ENCODE measurements around the gene ITSN1.

Gene ITSN1

DNA sequence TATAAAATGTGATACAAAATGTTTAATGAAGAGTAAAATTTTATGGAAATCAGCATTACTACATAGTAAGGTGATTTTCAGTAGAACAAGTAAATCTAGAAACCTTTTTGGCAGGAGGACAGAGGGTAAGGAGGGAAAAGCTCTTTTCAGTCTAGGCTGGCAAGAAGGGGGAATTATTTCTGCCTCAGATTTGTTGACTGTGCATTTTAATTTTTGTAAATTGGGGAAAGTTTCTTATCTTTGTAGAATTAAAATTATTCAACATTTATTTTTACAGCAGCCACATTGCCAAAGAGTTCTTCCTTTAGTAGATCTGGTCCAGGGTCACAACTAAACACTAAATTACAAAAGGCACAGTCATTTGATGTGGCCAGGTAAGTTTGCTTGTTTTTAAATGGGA, 109.2 kb downstream of the ITSN1 start:
- peaks cover 8% of the 10 kb centered on the region; the same call in 1 of the 2 replicates for H3K9me3 ChIP-seq (ENCODE audit: control insufficient read depth, insufficient read depth, low read depth, low read length)
- H3K4me1 ChIP-seq (ENCODE audit: control insufficient read depth, insufficient read depth, low read length), result no peaks in the 10 kb centered on the region
- no peaks in the 10 kb centered on the region for H3K27me3 ChIP-seq (ENCODE audit: control insufficient read depth, insufficient read depth, low read length)
- no peak overlapping the region for H3K27ac ChIP-seq (ENCODE audit: low read depth, low read length)
- no peak overlapping the region for H3K9ac ChIP-seq (ENCODE audit: low read length)
- no peak overlapping the region for H3K4me3 ChIP-seq (ENCODE audit: low read depth, low read length)
- peaks cover 46% of the 10 kb centered on the region for H3K36me3 ChIP-seq (ENCODE audit: control insufficient read depth, insufficient read depth, low read length)

DNA sequence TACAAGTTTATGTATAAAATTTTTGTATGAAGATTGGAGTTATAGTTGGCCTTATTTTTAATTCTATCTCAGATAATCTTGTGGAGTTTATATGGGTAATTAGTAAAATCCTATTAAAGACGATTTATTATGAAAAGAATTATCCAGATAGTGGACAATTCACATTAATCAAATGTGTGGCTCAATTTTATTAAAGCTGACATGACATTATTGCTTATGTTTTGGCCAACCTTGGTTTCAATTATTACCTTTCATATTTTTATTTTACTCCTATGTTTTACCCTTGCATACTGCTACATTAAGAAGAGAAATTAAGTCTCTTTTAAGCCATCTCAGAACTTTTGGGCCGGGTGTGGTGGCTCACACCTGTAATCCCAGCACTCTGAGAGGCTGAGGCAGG, 110.0 kb downstream of the ITSN1 start:
- H3K36me3 ChIP-seq (ENCODE audit: control insufficient read depth, insufficient read depth, low read length), result peaks cover 52% of the 10 kb centered on the region
- no peaks in the 10 kb centered on the region for H3K27me3 ChIP-seq (ENCODE audit: control insufficient read depth, insufficient read depth, low read length)
- no peak overlapping the region for H3K27ac ChIP-seq (ENCODE audit: low read depth, low read length)
- H3K4me3 ChIP-seq (ENCODE audit: low read depth, low read length), result no peak overlapping the region
- no peaks in the 10 kb centered on the region for H3K4me1 ChIP-seq (ENCODE audit: control insufficient read depth, insufficient read depth, low read length)
- H3K9me3 ChIP-seq (ENCODE audit: control insufficient read depth, insufficient read depth, low read depth, low read length), result peaks cover 4% of the 10 kb centered on the region; the same call in 1 of the 2 replicates
- no peak overlapping the region for H3K9ac ChIP-seq (ENCODE audit: low read length)

DNA sequence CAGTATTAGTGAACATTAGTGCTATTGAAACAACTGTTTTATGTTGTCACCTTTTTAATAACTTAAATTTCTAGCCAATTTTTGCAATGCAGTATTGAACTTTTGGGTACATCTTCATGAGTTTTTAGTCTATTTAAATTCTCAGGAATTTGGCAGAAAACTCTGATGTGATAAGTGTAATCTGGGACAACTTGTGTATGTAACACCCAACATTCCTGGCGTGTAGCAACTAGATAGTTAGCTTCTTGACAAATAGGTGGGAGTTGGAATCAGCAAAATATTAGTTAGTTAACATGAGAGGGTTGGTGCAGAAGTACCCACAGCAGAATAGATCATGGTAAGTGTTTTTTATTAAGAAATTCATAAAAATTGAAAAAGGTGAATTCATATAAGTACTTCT, 111.6 kb downstream of the ITSN1 start:
- Histone ChIP-seq H3K4me3 (ENCODE audit: low read depth, low read length) (no peak overlapping the region), H3K36me3 (ENCODE audit: control insufficient read depth, insufficient read depth, low read length) (peaks cover 61% of the 10 kb centered on the region), H3K27ac (ENCODE audit: low read depth, low read length) (no peak overlapping the region), H3K9me3 (ENCODE audit: control insufficient read depth, insufficient read depth, low read depth, low read length) (no peaks in the 10 kb centered on the region), H3K4me1 (ENCODE audit: control insufficient read depth, insufficient read depth, low read length) (no peaks in the 10 kb centered on the region), H3K9ac (ENCODE audit: low read length) (no peak overlapping the region), H3K27me3 (ENCODE audit: control insufficient read depth, insufficient read depth, low read length) (no peaks in the 10 kb centered on the region)

DNA sequence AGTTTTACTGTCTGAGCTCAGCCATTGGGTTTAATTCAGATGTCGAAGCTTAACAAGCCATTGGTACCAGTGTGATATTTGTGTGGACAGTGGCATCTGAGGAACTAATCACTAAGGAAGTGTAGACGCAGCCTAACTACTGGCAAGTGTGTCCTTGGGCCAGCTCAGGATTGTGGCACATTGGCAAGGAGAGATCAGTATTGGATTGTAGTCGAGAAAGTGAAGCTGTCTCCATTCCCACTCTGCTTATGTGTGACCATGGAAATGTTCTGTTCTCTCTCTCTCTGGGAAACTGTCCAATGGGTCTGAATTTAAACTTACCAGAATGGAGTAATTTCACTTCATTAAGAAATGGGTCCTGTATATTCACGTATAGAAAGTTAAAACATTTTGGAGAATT, 112.2 kb downstream of the ITSN1 start:
- Histone ChIP-seq H3K27me3 (ENCODE audit: control insufficient read depth, insufficient read depth, low read length) (no peaks in the 10 kb centered on the region), H3K9ac (ENCODE audit: low read length) (no peak overlapping the region), H3K4me1 (ENCODE audit: control insufficient read depth, insufficient read depth, low read length) (no peaks in the 10 kb centered on the region), H3K4me3 (ENCODE audit: low read depth, low read length) (no peak overlapping the region), H3K9me3 (ENCODE audit: control insufficient read depth, insufficient read depth, low read depth, low read length) (no peaks in the 10 kb centered on the region), H3K36me3 (ENCODE audit: control insufficient read depth, insufficient read depth, low read length) (peaks cover 65% of the 10 kb centered on the region), H3K27ac (ENCODE audit: low read depth, low read length) (no peak overlapping the region)

DNA sequence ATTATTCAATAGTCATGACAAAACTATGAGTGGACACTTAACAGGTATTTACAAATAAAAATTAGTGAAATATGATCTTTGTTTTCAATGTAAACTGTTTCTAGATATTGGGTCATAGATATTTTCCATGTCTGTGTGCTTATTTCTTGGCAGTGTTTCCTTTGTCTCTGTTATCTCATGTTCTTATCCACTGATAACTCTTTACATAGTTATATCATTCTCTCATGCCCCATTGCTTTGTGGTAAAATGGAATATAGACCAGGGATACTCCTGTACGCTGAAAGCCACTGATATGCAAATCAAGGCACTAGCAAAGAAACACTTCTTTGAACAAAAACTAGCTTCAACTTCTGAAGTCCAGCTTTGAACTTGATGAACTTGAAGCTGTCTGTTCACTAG, 113.1 kb downstream of the ITSN1 start:
- no peaks in the 10 kb centered on the region for H3K4me1 ChIP-seq (ENCODE audit: control insufficient read depth, insufficient read depth, low read length)
- H3K4me3 ChIP-seq (ENCODE audit: low read depth, low read length), result no peak overlapping the region
- H3K9me3 ChIP-seq (ENCODE audit: control insufficient read depth, insufficient read depth, low read depth, low read length), result no peaks in the 10 kb centered on the region
- no peak overlapping the region for H3K9ac ChIP-seq (ENCODE audit: low read length)
- H3K27ac ChIP-seq (ENCODE audit: low read depth, low read length), result no peak overlapping the region
- peaks cover 64% of the 10 kb centered on the region for H3K36me3 ChIP-seq (ENCODE audit: control insufficient read depth, insufficient read depth, low read length)
- no peaks in the 10 kb centered on the region for H3K27me3 ChIP-seq (ENCODE audit: control insufficient read depth, insufficient read depth, low read length)

DNA sequence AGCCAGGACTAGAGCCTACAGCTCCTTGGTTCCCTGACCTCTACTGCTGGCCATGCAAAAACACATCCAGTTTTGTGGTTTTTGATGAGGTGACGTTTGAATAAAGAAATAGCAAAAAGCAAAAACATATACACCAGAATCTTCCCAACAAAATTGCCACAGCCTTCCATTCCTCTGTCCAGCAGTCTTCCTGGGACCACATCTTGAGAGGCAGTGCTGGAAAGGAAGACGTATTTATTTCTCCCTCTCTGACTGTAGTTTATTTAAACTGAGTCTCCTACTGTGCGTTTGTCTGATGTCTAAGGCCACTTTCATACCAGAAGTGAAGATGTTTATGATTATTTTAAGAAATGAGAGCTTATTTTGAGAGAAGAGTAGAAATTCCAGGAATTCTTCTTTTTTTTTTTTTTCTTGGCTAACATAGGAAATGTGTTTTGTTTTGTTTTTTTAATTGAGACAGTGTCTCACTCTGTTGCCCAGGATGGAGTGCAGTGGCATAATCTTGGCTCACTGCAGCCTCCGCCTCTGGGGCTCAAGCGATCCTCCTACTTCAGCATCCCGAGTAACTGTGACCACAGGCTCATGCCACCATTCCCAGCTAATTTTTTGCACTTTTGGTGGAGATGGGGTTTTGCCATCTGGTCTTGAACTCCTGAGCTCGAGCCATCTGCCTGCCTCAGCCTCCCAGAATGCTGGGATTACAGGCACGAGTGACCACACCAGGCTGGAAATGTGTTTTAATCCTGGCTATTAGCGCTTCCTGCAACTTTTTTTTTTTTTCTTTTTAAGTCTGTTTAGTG, 118.5 kb downstream of the ITSN1 start:
- no peak overlapping the region for H3K9ac ChIP-seq (ENCODE audit: low read length)
- peaks cover 49% of the 10 kb centered on the region for H3K36me3 ChIP-seq (ENCODE audit: control insufficient read depth, insufficient read depth, low read length)
- peaks cover 12% of the 10 kb centered on the region for H3K4me1 ChIP-seq (ENCODE audit: control insufficient read depth, insufficient read depth, low read length)
- H3K9me3 ChIP-seq (ENCODE audit: control insufficient read depth, insufficient read depth, low read depth, low read length), result no peaks in the 10 kb centered on the region
- no peak overlapping the region for H3K4me3 ChIP-seq (ENCODE audit: low read depth, low read length)
- H3K27me3 ChIP-seq (ENCODE audit: control insufficient read depth, insufficient read depth, low read length), result no peaks in the 10 kb centered on the region
- H3K27ac ChIP-seq (ENCODE audit: low read depth, low read length), result no peak overlapping the region; the same call in 1 of the 2 replicates

DNA sequence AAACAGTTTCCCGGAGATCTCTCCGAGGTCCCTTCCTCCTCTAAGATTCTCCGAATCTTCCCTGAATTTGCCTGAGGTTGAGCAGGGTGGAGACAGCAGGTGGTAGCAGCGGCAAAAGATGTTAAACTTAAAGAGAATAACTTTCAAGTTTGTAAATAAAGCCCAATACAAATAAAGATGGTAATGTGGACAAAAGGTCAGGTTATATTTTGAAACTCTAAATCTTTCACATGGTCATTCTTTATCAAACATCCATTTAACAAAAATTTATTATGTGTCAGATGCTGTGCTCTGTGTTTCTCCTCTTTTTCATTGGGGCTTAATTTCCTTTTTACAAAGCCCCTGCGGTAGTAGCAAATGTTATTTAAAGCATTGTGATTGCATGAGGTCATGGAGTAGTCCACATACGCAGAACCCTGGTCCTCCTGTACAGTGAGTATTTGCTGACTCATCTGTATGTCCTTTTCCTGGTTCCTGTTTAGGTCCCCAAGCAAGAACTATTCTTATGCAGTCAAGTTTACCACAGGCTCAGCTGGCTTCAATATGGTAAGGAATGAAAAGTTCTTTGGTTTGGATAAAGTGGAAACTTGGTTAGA, 119.2 kb downstream of the ITSN1 start:
- H3K9me3 ChIP-seq (ENCODE audit: control insufficient read depth, insufficient read depth, low read depth, low read length), result no peaks in the 10 kb centered on the region
- peaks cover 54% of the 10 kb centered on the region for H3K36me3 ChIP-seq (ENCODE audit: control insufficient read depth, insufficient read depth, low read length)
- H3K4me3 ChIP-seq (ENCODE audit: low read depth, low read length), result no peak overlapping the region
- no peak overlapping the region for H3K9ac ChIP-seq (ENCODE audit: low read length)
- peaks cover 12% of the 10 kb centered on the region for H3K4me1 ChIP-seq (ENCODE audit: control insufficient read depth, insufficient read depth, low read length)
- no peak overlapping the region; the same call in 1 of the 2 replicates for H3K27ac ChIP-seq (ENCODE audit: low read depth, low read length)
- no peaks in the 10 kb centered on the region for H3K27me3 ChIP-seq (ENCODE audit: control insufficient read depth, insufficient read depth, low read length)

DNA sequence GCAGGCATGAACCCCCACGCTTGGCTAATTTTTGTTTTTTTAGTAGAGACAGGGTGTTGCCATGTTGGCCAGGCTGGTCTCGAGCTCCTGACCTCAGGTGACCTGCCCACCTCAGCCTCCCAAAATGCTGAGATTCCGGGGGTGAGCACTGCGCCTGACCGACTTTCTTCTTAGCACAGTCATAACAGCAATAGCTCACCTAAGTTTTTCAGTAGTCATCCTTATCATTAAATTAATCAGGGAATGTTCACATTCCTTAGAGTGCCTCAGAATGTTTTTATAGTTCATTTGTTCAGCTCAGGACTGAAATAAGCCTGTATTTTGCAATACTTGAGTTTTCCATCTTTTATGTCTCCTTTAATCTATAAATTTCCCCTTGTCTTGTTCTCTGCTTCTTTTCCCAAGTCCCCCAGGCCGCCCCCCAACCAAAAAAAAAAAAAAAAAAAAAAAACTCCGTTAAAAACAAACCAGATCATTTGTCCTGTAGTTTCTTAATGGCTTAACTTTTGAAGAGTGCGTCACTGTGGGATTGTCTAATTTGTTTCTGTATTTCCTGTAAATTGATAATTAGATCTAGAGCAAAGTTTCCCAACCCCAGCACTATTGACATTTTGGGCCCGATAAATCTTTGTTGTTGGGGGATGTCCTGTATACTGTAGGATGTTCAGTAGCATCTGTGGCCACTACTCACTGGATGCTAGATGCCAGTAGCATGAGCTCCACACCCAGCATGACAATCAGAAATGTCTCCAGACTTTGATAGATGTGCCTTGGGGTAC, 120.7 kb downstream of the ITSN1 start:
- no peaks in the 10 kb centered on the region for H3K9me3 ChIP-seq (ENCODE audit: control insufficient read depth, insufficient read depth, low read depth, low read length)
- H3K27me3 ChIP-seq (ENCODE audit: control insufficient read depth, insufficient read depth, low read length), result no peaks in the 10 kb centered on the region
- no peak overlapping the region for H3K9ac ChIP-seq (ENCODE audit: low read length)
- peak overlapping the region; percentile 16; the same call in 1 of the 2 replicates for H3K27ac ChIP-seq (ENCODE audit: low read depth, low read length)
- H3K4me3 ChIP-seq (ENCODE audit: low read depth, low read length), result no peak overlapping the region
- H3K4me1 ChIP-seq (ENCODE audit: control insufficient read depth, insufficient read depth, low read length), result peaks cover 12% of the 10 kb centered on the region
- peaks cover 55% of the 10 kb centered on the region for H3K36me3 ChIP-seq (ENCODE audit: control insufficient read depth, insufficient read depth, low read length)

DNA sequence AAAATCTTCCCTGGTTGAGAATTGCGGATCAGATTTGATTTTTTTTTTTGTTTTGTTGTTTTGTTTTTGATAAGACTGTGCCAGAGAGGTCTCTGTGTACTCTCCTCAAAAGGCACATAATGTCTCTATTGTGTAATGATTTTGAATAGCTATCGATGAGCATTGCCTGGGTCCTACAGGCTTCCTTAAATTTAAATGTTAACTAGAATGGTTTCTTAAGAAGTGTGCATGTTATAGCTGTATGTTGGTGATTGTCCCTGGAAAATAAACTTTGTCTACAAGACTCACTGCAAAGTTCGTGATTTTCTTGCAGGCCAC, 121.2 kb downstream of the ITSN1 start:
- Histone ChIP-seq H3K27me3 (ENCODE audit: control insufficient read depth, insufficient read depth, low read length) (no peaks in the 10 kb centered on the region), H3K4me1 (ENCODE audit: control insufficient read depth, insufficient read depth, low read length) (peaks cover 12% of the 10 kb centered on the region), H3K27ac (ENCODE audit: low read depth, low read length) (peak overlapping the region; percentile 16; the same call in 1 of the 2 replicates), H3K36me3 (ENCODE audit: control insufficient read depth, insufficient read depth, low read length) (peaks cover 54% of the 10 kb centered on the region), H3K9me3 (ENCODE audit: control insufficient read depth, insufficient read depth, low read depth, low read length) (no peaks in the 10 kb centered on the region), H3K4me3 (ENCODE audit: low read depth, low read length) (no peak overlapping the region), H3K9ac (ENCODE audit: low read length) (no peak overlapping the region)

DNA sequence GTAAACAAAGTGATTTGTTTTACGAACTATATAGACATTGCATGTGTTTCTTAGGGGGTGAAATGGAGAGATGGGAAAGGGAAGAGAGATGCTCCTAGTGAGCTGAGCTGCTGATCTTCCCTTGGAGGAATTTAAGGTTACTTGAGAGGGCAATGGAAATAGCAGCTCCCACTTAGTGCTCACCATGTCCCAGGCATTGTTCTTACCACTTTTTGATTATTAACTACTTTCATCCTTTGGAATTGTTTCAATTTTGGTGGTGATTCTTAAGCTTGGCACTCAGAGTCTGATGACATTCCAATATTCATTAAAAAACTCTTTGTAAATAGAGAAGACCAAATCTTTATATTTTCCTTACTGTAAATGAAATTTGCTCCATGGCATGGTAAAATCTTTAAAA, 124.9 kb downstream of the ITSN1 start:
- H3K27me3 ChIP-seq (ENCODE audit: control insufficient read depth, insufficient read depth, low read length), result no peaks in the 10 kb centered on the region
- no peak overlapping the region for H3K4me3 ChIP-seq (ENCODE audit: low read depth, low read length)
- H3K9me3 ChIP-seq (ENCODE audit: control insufficient read depth, insufficient read depth, low read depth, low read length), result no peaks in the 10 kb centered on the region
- H3K4me1 ChIP-seq (ENCODE audit: control insufficient read depth, insufficient read depth, low read length), result no peaks in the 10 kb centered on the region
- no peak overlapping the region for H3K27ac ChIP-seq (ENCODE audit: low read depth, low read length)
- H3K36me3 ChIP-seq (ENCODE audit: control insufficient read depth, insufficient read depth, low read length), result peaks cover 74% of the 10 kb centered on the region
- no peak overlapping the region for H3K9ac ChIP-seq (ENCODE audit: low read length)

DNA sequence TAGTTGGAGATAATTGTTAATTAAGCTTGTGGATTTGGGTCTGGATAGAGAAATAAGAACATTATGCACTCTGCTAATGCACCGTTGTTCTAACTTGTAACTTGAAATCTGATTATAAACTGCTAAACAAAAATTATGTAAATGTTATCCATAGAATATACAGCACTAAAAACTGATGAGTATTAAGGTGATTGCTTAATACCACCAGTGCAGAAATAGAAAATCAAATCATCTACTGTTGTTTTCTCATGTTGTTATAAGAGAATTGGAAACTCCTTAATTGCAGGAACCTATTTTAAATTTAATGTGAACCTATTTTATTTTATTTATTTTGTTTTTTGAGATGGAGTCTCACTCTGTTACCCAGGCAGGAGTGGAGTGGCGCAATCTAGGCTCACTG, 125.7 kb downstream of the ITSN1 start:
- no peaks in the 10 kb centered on the region for H3K9me3 ChIP-seq (ENCODE audit: control insufficient read depth, insufficient read depth, low read depth, low read length)
- H3K4me3 ChIP-seq (ENCODE audit: low read depth, low read length), result no peak overlapping the region
- no peak overlapping the region for H3K9ac ChIP-seq (ENCODE audit: low read length)
- no peak overlapping the region for H3K27ac ChIP-seq (ENCODE audit: low read depth, low read length)
- H3K4me1 ChIP-seq (ENCODE audit: control insufficient read depth, insufficient read depth, low read length), result no peaks in the 10 kb centered on the region
- H3K36me3 ChIP-seq (ENCODE audit: control insufficient read depth, insufficient read depth, low read length), result peaks cover 80% of the 10 kb centered on the region
- no peaks in the 10 kb centered on the region for H3K27me3 ChIP-seq (ENCODE audit: control insufficient read depth, insufficient read depth, low read length)

Measured in HUES6 (cell line).